Measurements from ENCODE around the gene LGI1.

Gene LGI1

DNA sequence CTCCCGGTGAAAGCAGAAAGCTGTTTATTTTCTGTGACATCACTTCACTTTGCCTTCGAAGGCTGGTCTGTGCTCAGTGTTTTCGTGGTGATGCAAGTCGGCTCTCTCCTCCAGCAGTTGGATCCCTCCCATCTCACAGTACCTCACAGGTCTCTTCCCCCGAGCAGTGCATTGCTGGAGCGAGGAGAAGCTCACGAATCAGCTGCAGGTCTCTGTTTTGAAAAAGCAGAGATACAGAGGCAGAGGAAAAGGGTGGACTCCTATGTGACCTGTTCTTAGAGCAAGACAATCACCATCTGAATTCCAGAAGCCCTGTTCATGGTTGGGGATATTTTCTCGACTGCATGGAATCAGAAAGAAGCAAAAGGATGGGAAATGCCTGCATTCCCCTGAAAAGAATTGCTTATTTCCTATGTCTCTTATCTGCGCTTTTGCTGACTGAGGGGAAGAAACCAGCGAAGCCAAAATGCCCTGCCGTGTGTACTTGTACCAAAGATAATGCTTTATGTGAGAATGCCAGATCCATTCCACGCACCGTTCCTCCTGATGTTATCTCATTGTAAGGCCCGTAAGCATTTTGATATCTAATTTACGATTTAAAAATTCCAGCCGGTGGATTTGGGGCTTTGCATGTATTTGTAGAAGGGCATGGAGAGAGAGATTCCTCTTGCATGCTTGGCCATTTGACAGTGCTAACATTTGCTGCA lies at the start of gene LGI1:
Gene LGI1 (plus strand): TSS at position 136 of the 707 bp plus-strand sequence. CDS start 209 bp downstream, at position 345.
- DNase-seq (ENCODE audit: low read depth in 1 of 2, low spot score in 1 of 2), result no peak

DNA sequence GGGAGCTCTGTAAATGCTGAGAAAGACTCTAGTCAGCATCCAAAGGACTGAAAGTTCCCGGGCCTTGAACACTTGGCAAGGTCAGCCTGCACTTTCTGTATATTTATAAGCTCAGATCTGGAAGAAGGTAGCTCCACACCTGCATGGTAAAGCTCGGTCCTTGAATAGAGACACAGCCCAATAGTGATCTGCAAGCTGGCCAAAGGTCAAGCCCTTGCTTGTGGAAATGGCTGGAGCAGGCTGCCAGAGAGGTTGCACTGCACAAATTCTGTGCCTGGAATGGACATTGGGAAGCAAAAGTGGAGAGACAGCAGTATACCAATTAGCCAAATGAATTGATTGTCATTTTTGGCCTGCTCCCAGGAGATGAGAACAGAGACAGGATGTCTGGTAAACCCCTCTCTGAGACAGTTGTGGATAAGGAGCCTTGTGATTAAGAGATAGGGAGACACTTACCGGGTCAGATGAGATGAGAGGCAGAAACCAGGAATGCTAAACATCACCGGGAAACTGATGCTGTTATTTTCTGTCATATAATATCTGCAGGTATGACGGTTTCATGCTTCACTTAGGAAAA lies 47.3 kb upstream of the LGI1 start:
- DNase-seq (ENCODE audit: low read depth in 1 of 2, low spot score in 1 of 2), result no peak

DNA sequence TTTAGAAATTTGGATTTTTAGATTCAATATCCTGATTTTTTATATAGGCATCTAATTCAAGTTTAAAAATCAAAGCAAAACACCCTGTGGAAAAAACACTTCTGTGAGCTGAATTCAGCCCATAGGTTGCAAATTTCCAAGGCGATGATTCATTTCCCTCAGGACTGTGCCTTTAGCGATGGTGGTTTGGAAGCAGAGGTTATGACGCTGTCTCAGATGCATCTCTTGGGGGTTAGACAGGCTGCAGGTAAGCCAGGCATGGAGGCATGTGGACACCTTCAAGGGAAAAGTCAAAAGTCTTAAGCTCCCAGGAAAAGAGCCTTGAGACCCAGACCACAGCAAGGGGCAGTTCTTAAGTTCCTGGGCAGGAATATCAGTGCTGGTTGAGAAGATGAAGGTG lies 45.8 kb upstream of the LGI1 start:
- no peak for DNase-seq (ENCODE audit: low read depth in 1 of 2, low spot score in 1 of 2)

DNA sequence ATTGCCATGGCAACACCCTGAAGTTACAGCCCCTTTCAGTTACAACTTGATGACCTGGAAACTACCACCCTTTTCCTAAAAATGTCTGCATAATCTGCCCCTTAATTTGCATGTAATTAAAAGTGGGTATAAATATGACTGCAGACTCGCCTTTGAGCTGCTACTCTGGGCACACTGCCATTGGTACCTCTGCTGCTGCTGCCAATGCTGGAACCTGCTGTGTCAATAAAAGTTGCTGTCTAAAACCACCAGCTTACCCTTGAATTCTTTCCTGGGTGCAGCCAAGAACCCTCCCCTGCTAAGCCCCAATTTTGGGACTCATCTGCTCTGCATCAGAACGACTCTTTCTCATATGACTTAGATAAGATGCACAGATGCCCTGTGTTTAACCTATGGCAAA lies 45.1 kb upstream of the LGI1 start:
- no peak for DNase-seq (ENCODE audit: low read depth in 1 of 2, low spot score in 1 of 2)

DNA sequence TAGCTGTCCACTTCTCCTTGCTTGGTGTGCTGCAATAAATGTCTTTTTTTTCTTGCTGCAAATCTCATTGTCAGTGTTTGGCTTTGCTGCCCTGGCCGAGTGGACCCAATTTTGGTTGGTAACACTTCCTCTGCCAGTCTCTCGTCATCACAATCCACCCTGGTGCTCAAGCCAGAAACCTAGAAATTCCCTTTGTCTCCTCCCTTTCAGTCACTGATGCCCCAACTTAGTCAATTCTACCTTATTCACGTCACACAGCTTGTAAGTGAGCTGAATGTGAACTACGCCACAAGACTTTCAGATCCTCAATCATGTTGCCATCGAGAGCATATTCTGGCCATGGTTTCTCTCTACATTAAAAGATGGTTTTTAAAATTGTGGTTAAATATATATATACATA lies 42.4 kb upstream of the LGI1 start:
- no peak for DNase-seq (ENCODE audit: low read depth in 1 of 2, low spot score in 1 of 2)

DNA sequence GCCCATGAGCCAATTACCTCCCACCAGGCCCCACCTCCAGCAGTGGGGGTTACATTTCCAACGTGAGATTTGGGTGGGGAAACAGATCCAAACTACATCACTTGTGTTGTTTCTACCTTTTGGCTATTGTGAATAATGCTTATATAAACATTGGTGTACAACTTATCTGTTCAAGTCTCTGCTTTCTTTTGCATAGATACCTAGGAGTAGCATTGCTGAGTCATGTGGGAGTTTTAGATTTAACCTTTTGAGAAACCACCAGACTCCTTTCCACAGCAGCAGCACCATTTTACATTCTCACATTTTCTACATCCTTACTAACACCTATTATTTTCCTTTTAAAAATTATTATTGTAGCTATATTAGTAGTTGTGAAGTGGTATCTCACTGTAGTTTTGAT lies 41.0 kb upstream of the LGI1 start:
- no peak for DNase-seq (ENCODE audit: low read depth in 1 of 2, low spot score in 1 of 2)

DNA sequence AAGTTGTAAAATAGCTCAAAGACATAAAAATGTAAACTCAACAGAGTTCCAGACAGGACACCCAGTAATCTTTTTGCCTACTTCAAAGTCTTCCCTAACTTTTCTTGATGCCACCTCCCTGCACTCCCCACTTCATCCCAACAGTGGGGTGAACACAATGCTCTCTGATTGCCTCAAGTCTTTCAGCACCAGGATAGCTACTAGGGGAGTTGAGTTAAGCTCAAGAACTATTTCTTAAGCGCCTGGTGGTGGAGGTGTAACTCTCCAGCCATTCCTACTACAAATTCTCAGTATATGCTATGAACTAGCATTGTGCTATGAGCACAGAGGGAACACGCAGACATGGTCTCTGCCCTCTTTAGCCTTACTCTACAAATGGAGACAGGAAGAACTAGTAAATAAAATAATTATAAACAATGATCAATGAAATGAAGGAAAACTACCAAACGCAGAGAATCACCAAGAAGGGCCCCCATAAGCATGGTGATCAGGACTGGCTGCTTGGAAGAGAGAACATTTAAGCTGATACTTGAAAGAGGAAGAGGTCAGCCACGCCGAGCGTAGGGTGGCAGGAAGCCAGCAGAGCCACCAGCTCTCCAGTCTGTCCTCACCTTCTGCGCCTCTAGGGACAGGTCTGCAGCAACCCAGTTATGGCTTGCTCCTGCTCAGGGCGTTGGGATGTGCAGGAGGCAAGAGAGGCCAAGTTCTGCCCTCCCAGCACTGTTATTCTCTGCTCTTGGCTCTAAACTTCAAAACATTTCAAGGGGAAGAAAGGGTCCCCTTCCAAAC lies 38.6 kb upstream of the LGI1 start:
- DNase-seq (ENCODE audit: low read depth in 1 of 2, low spot score in 1 of 2), result no peak

DNA sequence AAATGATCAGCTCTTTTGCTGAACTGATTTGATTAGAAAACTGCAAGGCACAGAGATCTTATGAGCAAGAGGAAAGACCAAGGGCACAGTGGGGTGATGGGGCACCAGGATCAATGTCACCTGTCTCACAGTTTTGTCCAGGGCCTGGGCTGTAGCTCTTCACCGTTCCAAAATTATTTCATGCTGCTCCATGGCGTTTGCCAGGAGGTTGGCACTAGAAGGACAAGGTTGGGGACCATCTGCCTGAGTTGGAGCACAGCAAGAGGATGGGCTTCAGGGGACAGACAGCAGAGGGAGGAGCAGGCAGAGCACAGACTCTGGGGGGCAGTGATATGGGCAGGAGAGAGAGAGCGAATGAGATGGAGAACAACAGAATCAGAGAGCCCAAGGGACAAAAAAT lies 37.8 kb upstream of the LGI1 start:
- no peak for DNase-seq (ENCODE audit: low read depth in 1 of 2, low spot score in 1 of 2)

DNA sequence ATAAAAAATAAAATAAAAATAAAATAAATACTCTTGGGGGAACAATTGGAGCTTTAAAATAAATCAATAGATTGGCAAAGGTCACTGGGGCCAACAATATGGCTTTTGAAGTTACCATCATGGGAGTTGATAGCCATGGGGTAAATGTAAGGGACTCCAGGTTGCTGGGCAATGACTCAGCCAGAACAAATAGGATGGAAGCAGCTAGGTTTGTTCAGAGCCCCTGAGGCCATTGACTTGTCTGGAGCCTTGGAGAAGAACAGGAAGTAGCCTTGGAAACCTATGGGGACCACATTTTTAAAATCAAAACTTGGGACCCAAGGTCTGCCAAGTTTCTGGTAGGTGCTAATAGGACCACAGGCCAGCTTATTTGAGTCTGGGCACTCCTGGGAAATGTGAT lies 35.2 kb upstream of the LGI1 start:
- DNase-seq (ENCODE audit: low read depth in 1 of 2, low spot score in 1 of 2), result no peak

DNA sequence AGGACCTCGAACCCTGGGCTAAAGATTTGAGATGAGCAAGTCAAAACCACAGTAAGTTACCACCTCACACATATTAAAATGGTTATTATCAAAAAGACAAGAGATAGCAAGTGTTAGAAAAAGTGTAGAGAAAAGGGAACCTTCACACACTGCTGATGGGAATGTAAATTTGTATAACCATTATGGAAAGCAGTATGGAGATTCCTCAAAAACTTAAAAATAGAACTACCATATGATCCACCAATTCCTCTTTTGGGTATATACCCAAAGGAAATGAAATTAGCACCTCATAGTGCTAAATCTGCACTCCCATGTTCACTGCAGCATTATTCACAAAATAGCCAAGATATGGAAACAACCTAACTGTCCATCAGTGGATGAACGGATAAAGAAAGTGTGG lies 34.6 kb upstream of the LGI1 start:
- no peak for DNase-seq (ENCODE audit: low read depth in 1 of 2, low spot score in 1 of 2)

DNA sequence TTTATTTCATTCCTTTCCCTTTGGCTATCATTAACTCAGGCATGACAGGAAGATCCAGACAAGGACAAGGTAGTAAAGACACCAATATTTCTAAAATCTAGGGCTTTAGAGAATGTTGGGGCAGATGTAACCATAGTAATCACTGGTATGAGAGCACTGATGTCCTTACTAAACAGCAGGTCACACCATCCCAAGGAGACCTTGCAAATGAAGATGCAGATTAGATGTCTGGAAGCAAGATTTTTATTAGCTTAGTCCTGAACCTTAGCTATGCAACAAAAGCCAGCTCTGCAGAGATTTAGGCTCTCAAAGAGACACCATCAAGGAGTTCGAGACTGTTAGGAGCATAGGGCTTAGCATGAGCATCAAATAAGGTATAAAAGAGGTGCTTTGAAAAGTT lies 31.7 kb upstream of the LGI1 start:
- DNase-seq (ENCODE audit: low read depth in 1 of 2, low spot score in 1 of 2), result no peak

DNA sequence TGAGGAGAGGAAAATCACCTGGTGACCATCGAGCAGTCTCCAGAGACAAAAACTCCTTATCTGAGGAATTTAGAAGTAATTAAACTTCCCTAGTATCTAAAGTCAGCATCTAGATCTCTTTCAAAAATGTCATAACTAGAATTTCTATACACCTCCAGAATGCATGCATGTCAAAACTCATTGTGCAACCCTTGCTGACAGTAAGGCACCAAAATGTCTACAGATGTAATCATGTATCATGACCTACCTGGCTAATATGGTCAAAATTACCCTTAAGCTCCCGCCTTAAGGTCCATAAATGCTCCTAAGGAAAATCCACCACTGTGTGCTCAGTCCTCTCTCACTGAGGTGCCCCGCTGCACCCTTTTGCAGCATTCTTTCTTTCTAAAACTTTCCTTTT lies 16.4 kb upstream of the LGI1 start:
- DNase-seq (ENCODE audit: low read depth in 1 of 2, low spot score in 1 of 2), result no peak

DNA sequence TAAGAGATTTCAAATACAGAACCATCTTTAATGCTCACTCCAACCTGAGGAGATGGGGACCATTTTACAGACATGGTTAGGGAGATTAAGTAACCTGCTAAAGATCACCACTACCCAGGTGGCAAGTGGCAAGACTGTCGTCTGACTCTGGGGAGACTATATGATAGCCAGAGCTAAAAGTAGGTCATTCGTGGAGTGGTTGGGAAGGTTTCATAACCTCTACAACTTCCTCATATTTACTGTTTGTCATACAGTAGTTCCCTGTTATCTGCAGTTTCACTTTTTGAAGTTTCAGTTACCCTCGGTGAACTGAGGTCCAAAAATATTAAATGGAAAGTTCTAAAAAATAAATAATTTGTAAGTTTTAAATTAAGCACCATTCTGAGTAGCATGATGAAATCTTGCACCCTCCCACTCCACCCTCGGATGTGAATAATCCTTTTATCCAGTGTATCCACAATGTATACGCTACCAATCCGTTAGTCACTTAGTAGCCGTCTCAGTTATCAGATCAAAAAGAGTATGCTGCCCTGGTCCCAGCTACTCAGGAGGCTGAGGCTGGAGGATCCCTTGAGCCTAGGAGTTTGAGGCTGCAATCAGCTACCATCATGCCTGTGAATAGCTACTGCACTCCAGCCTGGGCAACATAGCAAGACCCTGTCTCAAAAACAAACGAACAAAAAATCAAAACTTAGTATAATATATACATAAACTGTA lies 14.9 kb upstream of the LGI1 start:
- no peak for DNase-seq (ENCODE audit: low read depth in 1 of 2, low spot score in 1 of 2)

DNA sequence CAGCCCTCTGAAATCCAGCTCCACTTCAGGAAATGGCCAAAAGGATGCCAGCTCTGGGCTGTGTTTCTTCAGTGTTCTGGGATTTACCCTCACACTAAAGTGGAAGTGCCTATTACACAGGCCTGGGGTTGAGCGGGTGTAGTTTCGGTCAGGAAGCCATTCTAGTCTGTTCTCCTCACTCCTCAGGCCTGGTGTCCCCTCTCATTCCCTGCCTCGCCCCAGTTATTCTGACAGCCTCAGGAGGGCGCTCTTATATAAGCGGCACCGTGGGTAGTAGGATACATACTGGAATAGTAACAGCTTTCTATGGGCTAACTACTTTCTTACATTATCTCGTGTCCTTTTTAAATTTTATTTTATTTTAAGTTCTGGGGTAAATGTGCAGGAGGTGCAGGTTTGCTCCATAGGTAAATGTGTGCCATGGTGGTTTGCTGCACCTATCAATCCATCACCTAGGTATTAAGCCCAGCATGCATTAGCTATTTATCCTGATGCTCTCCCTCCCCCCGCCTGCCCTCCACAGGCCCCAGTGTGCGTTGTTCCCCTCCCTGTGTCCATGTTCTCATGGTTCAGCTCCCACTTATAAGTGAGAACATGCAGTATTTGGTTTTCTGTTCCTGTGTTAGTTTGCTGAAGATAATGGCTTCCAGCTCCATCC lies 12.2 kb upstream of the LGI1 start:
- DNase-seq (ENCODE audit: low read depth in 1 of 2, low spot score in 1 of 2), result no peak

DNA sequence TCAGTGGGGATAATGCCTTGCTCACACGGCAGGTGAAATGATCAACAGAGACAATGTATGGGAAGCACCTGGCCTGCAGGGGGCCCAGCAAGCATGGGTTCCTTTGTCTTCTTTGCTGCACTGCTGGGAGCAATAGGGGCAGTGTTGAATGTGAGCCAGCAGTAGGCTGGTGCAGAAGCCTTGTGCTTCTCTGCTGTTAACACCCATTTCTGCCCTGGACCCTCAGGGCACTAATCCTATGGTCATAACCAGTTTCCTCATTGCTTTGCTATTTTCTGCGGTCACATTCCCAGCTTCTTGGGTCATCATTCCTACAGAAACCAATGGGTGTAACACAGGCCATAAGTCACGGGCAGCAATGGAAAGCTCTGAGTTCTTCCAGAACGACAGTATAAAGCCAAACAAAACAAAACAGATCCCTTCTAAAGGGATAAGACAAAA lies 10.9 kb upstream of the LGI1 start:
- DNase-seq (ENCODE audit: low read depth in 1 of 2, low spot score in 1 of 2), result no peak

DNA sequence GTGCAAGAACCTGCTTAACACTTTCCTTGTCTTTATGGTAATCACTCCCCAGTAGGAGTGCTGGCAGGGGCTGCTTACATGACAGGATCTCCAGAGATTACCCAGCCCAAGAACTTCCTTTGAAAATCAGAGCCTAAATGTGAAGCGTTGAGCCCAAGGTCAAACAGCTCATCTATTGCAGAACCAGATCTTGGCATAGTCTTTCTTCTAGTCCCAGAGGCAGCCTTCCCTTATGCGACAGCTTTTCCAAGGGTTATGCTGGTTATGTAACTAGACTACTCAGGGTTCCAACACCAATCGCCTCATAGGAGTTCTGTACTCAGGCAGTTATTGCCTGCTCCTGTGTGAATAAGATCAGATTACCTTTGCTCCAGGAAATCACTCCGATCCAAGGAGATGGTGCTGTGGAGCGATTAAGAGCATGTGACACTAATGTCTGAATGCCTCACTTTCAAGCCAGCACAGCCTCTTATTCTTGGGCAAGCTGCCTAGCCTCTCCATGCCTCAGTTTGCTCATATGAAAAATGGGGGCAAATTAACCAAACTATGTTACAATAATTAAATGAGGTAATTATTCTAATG lies 8.4 kb upstream of the LGI1 start:
- DNase-seq (ENCODE audit: low read depth in 1 of 2, low spot score in 1 of 2), result no peak

DNA sequence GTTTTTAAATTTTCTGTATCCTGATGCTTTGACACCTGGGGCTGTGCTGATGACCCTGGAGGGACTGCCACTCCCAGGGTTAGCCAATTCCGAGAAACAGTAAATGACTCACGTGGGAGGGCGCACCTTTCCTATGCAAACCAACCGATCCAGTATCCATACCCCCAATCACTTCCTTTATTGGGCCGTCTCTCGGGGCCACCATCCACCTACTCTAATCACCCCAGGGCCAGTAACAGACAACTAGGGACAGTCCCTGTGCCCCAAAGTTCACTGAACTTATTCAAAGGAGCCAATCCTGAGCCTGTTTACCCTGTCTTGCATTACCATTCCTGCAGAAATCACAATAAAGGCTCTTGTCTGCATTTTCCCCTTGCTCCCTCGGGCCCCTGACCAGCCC lies 6.6 kb upstream of the LGI1 start:
- no peak for DNase-seq (ENCODE audit: low read depth in 1 of 2, low spot score in 1 of 2)

DNA sequence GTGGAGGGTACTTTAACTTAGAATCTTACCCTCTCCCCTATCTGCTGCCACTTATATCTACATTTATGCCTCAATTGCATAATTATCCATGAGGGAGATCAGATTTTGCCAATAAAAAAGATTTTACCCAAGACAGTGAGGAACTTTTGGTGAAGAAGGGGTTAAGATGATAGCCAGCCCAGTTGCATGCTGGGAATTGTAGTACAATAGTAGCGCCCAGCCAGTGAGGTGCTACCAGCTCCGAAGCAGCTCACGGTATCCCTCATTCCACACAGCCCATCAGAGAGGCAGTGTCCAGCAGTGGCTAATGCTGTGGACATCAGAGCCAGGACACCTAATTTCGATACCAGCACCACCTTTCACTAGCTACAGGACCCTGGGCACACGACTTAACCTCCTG lies 5.9 kb upstream of the LGI1 start:
- no peak for DNase-seq (ENCODE audit: low read depth in 1 of 2, low spot score in 1 of 2)

DNA sequence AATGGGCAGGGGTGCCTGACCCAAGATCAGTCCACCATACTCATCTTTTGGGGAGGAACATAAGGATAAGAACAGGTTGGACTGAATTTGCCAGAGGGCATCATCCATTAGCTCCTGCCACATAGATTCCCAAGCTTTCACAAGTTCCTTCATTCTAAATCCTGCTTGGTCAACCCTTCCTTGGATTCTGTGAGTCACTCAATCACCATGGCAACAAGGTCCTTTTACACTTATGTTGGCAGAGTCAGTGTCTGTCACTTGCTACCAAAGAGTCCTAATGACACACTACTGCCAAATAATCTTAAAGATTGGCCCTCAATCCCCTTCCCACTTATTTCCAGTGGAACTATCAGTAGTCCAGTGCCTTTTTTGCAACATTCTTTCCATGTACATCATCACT lies 5.0 kb upstream of the LGI1 start:
- DNase-seq (ENCODE audit: low read depth in 1 of 2, low spot score in 1 of 2), result no peak

DNA sequence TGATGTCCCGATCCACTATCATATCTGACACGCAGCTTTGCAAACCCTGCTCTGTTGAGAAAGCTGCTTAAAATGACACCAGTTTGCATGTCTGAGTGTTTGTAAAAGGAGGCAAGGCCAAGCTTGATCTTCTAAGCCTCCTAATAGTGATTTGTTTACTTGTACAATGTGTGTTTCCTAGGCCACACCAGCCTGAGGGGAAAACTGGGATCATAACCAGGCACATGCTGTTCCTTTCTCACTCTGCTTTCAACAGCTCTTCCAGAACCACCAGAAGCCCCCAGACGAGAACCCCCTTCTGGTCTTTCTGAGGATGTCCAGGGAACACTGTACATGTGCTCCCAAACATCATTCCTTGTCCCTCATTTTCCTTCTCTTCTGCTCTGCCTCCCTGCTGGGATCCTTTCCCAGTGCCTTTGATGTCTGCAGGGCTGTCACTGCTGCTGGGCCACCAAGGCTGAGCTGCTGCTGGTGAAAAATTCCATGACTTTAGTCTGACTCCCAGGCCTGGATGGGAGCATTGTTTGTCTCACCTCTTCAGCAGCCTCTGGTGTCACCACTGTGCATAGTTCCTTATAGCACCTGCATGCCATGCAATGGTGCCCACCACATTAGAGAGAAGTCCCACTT lies 4.0 kb upstream of the LGI1 start:
- no peak for DNase-seq (ENCODE audit: low read depth in 1 of 2, low spot score in 1 of 2)

Measured in activated T-helper 1 cell treated with anti-CD3 and anti-CD28 coated beads, Interleukin-2, amount 50 U/mL, for 16 hours (primary cell).